Measurements from ENCODE around the gene CCSER1. TPM values are rescaled to one million over a fixed set of nuclear protein-coding genes. Genes with fewer than 3 reads are reported as not detected.

Gene CCSER1
- total and polyA plus RNA-seq, 4 donors: 0.18 to 2.3 (median 1.2) TPM

DNA sequence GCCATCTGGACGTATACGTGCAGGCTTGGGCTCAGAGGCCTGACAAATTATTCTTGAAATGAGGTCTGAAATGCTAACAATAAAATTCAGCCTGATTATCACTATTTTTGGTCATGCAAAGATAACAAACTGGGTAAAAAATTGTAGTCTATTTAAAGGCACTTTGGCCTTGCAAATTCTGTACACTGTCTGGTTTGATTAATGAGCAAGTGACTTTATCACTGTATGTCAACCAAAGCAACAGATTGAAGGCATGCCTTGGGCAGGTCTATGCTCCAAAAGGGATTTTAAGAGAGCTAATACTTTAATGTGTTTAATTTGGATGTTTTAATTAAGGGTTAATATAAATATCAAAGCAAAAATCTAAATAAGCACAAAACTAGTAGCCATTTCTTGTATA, 1141.7 kb downstream of the CCSER1 start:
- no peak for DNase-seq (ENCODE audit: low spot score)
- H3K4me1 ChIP-seq (ENCODE audit: control insufficient read depth in 4 of 4, insufficient read depth in 4 of 4, low read length in 3 of 4): no peaks in the 10 kb centered on the region
- H3K9ac ChIP-seq (ENCODE audit: low read depth in 1 of 2, low read length in 2 of 2): no peak overlapping the region
- WGBS: 59% methylated on average over 2 of the region's 2 CpGs
- no peaks in the 10 kb centered on the region for H3K36me3 ChIP-seq (ENCODE audit: control insufficient read depth in 4 of 4, insufficient read depth in 3 of 4, low read depth in 1 of 4, low read length in 3 of 4)
- TF ChIP-seq, protein P1, sequence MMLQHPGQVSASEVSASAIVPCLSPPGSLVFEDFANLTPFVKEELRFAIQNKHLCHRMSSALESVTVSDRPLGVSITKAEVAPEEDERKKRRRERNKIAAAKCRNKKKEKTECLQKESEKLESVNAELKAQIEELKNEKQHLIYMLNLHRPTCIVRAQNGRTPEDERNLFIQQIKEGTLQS (IDR thresholded peaks at IDR 0.05): no peak
- no peak for TF ChIP-seq TAF1 (conservative IDR thresholded peaks at IDR 0.05)
- no peak for TF ChIP-seq RAD21 (IDR thresholded peaks at IDR 0.05)
- no peak for TF ChIP-seq NR2F2 (IDR thresholded peaks at IDR 0.05)
- no peak for TF ChIP-seq HNF4A (conservative IDR thresholded peaks at IDR 0.05)
- TF ChIP-seq, protein P2, sequence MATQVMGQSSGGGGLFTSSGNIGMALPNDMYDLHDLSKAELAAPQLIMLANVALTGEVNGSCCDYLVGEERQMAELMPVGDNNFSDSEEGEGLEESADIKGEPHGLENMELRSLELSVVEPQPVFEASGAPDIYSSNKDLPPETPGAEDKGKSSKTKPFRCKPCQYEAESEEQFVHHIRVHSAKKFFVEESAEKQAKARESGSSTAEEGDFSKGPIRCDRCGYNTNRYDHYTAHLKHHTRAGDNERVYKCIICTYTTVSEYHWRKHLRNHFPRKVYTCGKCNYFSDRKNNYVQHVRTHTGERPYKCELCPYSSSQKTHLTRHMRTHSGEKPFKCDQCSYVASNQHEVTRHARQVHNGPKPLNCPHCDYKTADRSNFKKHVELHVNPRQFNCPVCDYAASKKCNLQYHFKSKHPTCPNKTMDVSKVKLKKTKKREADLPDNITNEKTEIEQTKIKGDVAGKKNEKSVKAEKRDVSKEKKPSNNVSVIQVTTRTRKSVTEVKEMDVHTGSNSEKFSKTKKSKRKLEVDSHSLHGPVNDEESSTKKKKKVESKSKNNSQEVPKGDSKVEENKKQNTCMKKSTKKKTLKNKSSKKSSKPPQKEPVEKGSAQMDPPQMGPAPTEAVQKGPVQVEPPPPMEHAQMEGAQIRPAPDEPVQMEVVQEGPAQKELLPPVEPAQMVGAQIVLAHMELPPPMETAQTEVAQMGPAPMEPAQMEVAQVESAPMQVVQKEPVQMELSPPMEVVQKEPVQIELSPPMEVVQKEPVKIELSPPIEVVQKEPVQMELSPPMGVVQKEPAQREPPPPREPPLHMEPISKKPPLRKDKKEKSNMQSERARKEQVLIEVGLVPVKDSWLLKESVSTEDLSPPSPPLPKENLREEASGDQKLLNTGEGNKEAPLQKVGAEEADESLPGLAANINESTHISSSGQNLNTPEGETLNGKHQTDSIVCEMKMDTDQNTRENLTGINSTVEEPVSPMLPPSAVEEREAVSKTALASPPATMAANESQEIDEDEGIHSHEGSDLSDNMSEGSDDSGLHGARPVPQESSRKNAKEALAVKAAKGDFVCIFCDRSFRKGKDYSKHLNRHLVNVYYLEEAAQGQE (IDR thresholded peaks at IDR 0.05): no peak
- peaks cover 0 to 3% (median 0%) of the 10 kb centered on the region in 4 donors for H3K9me3 ChIP-seq (ENCODE audit: control insufficient read depth in 4 of 4, low read length in 3 of 4)
- no peak overlapping the region for H3K4me3 ChIP-seq (ENCODE audit: low read depth in 1 of 3, low read length in 3 of 3)
- no peak overlapping the region for H3K27ac ChIP-seq (ENCODE audit: low read depth in 1 of 2, low read length in 2 of 2)
- no peaks in the 10 kb centered on the region for H3K27me3 ChIP-seq (ENCODE audit: control insufficient read depth in 4 of 4, insufficient read depth in 4 of 4, low read length in 3 of 4)

DNA sequence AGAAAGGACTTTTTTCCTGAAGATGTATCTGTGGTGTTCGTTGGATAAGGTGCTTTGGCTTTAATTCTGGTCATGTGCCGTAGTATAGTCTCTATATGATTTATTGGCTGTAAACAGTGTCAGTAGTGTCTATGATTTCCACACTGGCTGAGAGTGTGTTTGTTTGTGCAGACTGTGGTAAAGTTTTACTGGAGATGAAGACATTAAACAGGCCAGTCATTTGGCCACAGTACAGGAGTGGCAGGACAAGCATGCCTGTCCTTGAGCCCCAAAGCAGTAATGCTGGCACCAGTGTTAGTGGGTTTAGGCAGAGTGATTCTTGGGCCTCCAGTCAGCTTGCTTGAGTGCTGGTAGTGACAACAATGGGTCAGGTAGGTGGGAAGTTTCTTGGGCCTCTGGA, 1152.7 kb downstream of the CCSER1 start:
- H3K27ac ChIP-seq (ENCODE audit: low read depth in 1 of 2, low read length in 2 of 2): no peak overlapping the region
- no peaks in the 10 kb centered on the region for H3K4me1 ChIP-seq (ENCODE audit: control insufficient read depth in 4 of 4, insufficient read depth in 4 of 4, low read length in 3 of 4)
- no peaks in the 10 kb centered on the region for H3K36me3 ChIP-seq (ENCODE audit: control insufficient read depth in 4 of 4, insufficient read depth in 3 of 4, low read depth in 1 of 4, low read length in 3 of 4)
- WGBS: 49% methylated on average over 2 of the region's 2 CpGs
- TF ChIP-seq HNF4G (IDR thresholded peaks at IDR 0.05): no peak
- no peak for TF ChIP-seq EGR1 (IDR thresholded peaks at IDR 0.05; ENCODE audit: low read depth in 2 of 2)
- no peak for TF ChIP-seq GABPA (IDR thresholded peaks at IDR 0.05 in 1 of 2, conservative IDR thresholded peaks at IDR 0.05 in 1 of 2)
- no peak for TF ChIP-seq FOXA1 (IDR thresholded peaks at IDR 0.05)
- TF ChIP-seq, protein P3, sequence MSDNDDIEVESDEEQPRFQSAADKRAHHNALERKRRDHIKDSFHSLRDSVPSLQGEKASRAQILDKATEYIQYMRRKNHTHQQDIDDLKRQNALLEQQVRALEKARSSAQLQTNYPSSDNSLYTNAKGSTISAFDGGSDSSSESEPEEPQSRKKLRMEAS (IDR thresholded peaks at IDR 0.05): no peak
- TF ChIP-seq RXRA (IDR thresholded peaks at IDR 0.05): no peak
- no peak for TF ChIP-seq JUND (IDR thresholded peaks at IDR 0.05)
- no peaks in the 10 kb centered on the region for H3K27me3 ChIP-seq (ENCODE audit: control insufficient read depth in 4 of 4, insufficient read depth in 4 of 4, low read length in 3 of 4)
- no peak overlapping the region for H3K9ac ChIP-seq (ENCODE audit: low read depth in 1 of 2, low read length in 2 of 2)
- H3K9me3 ChIP-seq (ENCODE audit: control insufficient read depth in 4 of 4, low read length in 3 of 4): no peaks in the 10 kb centered on the region
- H3K4me3 ChIP-seq (ENCODE audit: low read depth in 1 of 3, low read length in 3 of 3): no peak overlapping the region
- DNase-seq (ENCODE audit: low spot score): no peak

DNA sequence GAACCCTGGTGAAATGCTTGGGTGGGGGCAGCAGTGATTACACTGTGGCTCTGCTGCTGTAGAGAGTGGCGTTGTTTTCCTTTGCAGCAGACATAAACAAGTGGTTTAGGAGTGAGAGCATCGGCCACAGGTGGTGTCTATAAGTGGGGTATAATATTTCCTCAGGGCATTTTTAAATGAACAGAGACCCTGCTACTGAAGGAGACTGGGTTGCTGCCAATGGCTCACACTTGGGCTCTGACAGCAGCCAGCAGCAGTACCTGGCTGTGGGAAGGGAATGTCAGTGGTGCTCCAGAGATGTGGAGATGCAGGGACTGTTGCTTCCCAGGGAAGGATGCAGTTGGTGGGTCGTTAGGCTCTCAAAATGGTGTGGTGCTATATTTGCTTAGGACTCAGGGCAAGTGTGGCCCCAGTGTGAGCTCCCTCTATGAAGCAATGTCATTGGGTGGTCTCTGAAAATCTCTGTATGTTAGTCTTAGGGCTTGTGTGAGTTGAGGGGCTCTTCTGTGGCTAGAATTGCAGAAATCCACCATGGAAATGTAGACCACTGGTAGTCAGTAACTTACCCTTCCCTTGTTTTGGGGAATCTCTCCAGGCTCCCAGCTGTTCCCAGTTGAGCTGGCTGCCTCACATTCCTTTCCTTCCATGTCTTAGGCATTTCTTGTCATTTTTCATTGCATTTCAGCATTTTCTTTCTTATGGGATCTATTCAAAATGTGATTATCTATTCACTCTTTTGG, 1153.5 kb downstream of the CCSER1 start:
- H3K4me3 ChIP-seq (ENCODE audit: low read depth in 1 of 3, low read length in 3 of 3): no peak overlapping the region
- H3K4me1 ChIP-seq (ENCODE audit: control insufficient read depth in 4 of 4, insufficient read depth in 4 of 4, low read length in 3 of 4): no peaks in the 10 kb centered on the region
- no peak overlapping the region for H3K9ac ChIP-seq (ENCODE audit: low read depth in 1 of 2, low read length in 2 of 2)
- no peak overlapping the region for H3K27ac ChIP-seq (ENCODE audit: low read depth in 1 of 2, low read length in 2 of 2)
- H3K9me3 ChIP-seq (ENCODE audit: control insufficient read depth in 4 of 4, low read length in 3 of 4): no peaks in the 10 kb centered on the region
- H3K27me3 ChIP-seq (ENCODE audit: control insufficient read depth in 4 of 4, insufficient read depth in 4 of 4, low read length in 3 of 4): no peaks in the 10 kb centered on the region
- WGBS: 73% methylated on average over 3 of the region's 3 CpGs
- no peak for DNase-seq (ENCODE audit: low spot score)
- no peaks in the 10 kb centered on the region for H3K36me3 ChIP-seq (ENCODE audit: control insufficient read depth in 4 of 4, insufficient read depth in 3 of 4, low read depth in 1 of 4, low read length in 3 of 4)
- TF ChIP-seq, protein P2 (IDR thresholded peaks at IDR 0.05): no peak
- TF ChIP-seq HNF4A (conservative IDR thresholded peaks at IDR 0.05) (no peak), EGR1 (IDR thresholded peaks at IDR 0.05; ENCODE audit: low read depth in 2 of 2) (no peak), TAF1 (conservative IDR thresholded peaks at IDR 0.05) (no peak), SP1 (IDR thresholded peaks at IDR 0.05) (no peak), FOXA1 (IDR thresholded peaks at IDR 0.05) (no peak), YY1 (IDR thresholded peaks at IDR 0.05) (no peak)
- TF ChIP-seq, protein P3 (IDR thresholded peaks at IDR 0.05): no peak
- TF ChIP-seq, protein P1 (IDR thresholded peaks at IDR 0.05): no peak
- TF ChIP-seq, protein P4, sequence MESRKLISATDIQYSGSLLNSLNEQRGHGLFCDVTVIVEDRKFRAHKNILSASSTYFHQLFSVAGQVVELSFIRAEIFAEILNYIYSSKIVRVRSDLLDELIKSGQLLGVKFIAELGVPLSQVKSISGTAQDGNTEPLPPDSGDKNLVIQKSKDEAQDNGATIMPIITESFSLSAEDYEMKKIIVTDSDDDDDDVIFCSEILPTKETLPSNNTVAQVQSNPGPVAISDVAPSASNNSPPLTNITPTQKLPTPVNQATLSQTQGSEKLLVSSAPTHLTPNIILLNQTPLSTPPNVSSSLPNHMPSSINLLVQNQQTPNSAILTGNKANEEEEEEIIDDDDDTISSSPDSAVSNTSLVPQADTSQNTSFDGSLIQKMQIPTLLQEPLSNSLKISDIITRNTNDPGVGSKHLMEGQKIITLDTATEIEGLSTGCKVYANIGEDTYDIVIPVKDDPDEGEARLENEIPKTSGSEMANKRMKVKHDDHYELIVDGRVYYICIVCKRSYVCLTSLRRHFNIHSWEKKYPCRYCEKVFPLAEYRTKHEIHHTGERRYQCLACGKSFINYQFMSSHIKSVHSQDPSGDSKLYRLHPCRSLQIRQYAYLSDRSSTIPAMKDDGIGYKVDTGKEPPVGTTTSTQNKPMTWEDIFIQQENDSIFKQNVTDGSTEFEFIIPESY (IDR thresholded peaks at IDR 0.05): no peak

Measured in liver (tissue), 9 donors.